VCaP (cell line): Measurements from ENCODE around the gene HNRNPUL2.
A peak's percentile ranks its signal among the peaks of the same experiment; 100 is the strongest.
"Not testable (repeated sequence)": the region's sequence is repeated elsewhere in the genome, so short reads cannot be mapped to it uniquely, and the experiment has no call there.

Source experiments
- H3K27ac ChIP-seq: fragments of 450-650 bp; 2 replicates; pipeline ENCODE4 v1.5.1; 2017
- TF ChIP-seq, protein P1 (sequence below): fragments of 450-650 bp; conservative IDR thresholded peaks from 2 replicates; pipeline ENCODE4 v1.5.1; 2017; ENCODE audit warnings: mild to moderate bottlenecking, moderate library complexity

Gene HNRNPUL2

GRCh38 chr11:62676698-62677097 is 50.6 kb downstream of the HNRNPUL2 start:
- H3K27ac ChIP-seq = no peak overlapping the region
- TF ChIP-seq, protein P1, sequence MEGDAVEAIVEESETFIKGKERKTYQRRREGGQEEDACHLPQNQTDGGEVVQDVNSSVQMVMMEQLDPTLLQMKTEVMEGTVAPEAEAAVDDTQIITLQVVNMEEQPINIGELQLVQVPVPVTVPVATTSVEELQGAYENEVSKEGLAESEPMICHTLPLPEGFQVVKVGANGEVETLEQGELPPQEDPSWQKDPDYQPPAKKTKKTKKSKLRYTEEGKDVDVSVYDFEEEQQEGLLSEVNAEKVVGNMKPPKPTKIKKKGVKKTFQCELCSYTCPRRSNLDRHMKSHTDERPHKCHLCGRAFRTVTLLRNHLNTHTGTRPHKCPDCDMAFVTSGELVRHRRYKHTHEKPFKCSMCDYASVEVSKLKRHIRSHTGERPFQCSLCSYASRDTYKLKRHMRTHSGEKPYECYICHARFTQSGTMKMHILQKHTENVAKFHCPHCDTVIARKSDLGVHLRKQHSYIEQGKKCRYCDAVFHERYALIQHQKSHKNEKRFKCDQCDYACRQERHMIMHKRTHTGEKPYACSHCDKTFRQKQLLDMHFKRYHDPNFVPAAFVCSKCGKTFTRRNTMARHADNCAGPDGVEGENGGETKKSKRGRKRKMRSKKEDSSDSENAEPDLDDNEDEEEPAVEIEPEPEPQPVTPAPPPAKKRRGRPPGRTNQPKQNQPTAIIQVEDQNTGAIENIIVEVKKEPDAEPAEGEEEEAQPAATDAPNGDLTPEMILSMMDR = no peak

GRCh38 chr11:62675415-62675814 is 51.8 kb downstream of the HNRNPUL2 start:
- not testable (repeated sequence) for H3K27ac ChIP-seq

DNA sequence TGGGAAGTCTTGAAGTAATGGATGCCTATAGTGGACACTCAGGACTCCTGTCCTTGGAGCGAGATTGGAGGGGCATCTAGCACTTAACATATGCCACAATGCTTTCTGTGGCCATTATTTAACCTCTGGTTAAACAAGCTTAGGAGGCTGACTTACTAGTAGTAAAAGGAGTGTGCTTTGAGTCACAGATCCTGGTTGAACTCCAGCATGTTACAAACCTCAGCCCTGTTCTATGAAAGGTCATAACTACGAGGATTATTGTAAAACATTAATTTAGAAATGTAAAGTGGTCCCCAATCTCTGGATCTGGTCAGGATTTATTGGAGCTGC is 54.1 kb downstream of the HNRNPUL2 start:
- peak overlapping the region; percentile 95 for H3K27ac ChIP-seq
- TF ChIP-seq, protein P1 = no peak

- H3K27ac ChIP-seq = peak within 1 kb of the TSS; percentile 95
- TF ChIP-seq, protein P1 = no peak
Observed at GRCh38 chr11:62671608-62672389, 55.5 kb downstream of the HNRNPUL2 start, which contains the start of the genes LBHD1 and UQCC3. Gene LBHD1 (minus strand): TSS chr11:62672267. CDS start chr11:62670031, 2,236 bp downstream. Gene UQCC3 (plus strand): TSS chr11:62671673. CDS start chr11:62671746, 73 bp downstream.

- TF ChIP-seq, protein P1 = no peak
- peak overlapping the region; percentile 95 for H3K27ac ChIP-seq
Observed at GRCh38 chr11:62671236-62671607, 56.0 kb downstream of the HNRNPUL2 start.

DNA sequence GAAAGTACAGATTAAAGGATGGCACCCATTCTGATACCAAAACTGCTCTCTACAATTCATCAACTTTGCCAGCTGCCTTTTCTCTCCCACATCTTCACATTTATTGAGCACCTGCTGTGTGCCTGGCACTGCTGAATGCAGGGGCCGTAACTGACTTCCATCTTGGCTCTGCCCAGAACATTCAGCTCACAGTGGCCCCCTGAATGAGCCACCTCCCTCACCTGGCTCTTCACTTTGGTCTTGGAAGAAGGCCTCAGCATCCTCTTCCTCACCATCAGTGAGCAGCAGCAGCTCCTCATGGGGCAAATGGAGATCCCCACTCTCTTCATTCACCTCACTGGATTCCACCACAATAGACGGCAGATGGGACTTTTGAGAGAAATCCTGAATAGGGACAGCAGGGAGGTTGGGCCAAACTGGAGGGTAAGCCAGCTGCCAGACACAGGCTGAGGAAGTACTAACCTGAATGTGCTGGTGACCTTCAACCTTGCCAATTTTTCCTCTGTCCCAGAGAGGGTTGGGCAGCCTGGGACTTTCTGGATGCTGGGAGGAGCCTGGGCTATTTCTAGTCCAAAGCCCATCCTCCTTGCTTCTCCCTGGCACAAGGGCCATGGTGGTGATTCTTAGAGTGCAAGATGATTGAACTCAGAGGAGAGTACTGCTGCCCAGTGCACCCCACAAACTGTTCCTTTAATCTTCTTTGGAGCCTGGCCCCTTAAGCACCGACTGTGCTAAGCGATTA is 57.7 kb downstream of the HNRNPUL2 start:
- TF ChIP-seq, protein P1 = no peak
- H3K27ac ChIP-seq = peak overlapping the region; percentile 95

- peak overlapping the region; percentile 95 for H3K27ac ChIP-seq
- TF ChIP-seq, protein P1 = no peak
Observed at GRCh38 chr11:62667460-62667859, 59.8 kb downstream of the HNRNPUL2 start.
